ENCODE results near the gene VPS13A. TPM values are rescaled to one million over a fixed set of nuclear protein-coding genes. Genes with fewer than 3 reads are reported as not detected.

VPS13A gene
- total RNA-seq, 1 donor from 2014 or later, result 66.8 TPM

GRCh38 chr9:77152289-77152688, 25.0 kb upstream of the VPS13A start:
- H3K4me1 Mint-ChIP-seq, result no peaks in the 10 kb centered on the region
- no peaks in the 10 kb centered on the region for H3K36me3 Mint-ChIP-seq
- H3K27me3 Mint-ChIP-seq (ENCODE audit: insufficient read depth, low read depth), result peaks cover 6% of the 10 kb centered on the region
- Histone ChIP-seq H3K27ac (no peak overlapping the region), H3K9ac (no peak overlapping the region), H3K27me3 (no peaks in the 10 kb centered on the region), H3K9me3 (ENCODE audit: low read depth) (no peaks in the 10 kb centered on the region), H3F3A (ENCODE audit: low read depth) (no peaks in the 10 kb centered on the region), H3K4me3 (no peak overlapping the region), H3K4me2 (no peak overlapping the region), H3K4me1 (no peaks in the 10 kb centered on the region), H4K20me1 (ENCODE audit: low read depth) (no peaks in the 10 kb centered on the region), H2AFZ (replicated peaks) (no peak overlapping the region), H3K79me2 (ENCODE audit: low read depth) (no peaks in the 10 kb centered on the region), H3K36me3 (no peaks in the 10 kb centered on the region)
- no peak overlapping the region for H3K4me3 Mint-ChIP-seq
- TF ChIP-seq CTCF (IDR thresholded peaks at IDR 0.05) (no peak), EZH2phosphoT487 (IDR thresholded peaks at IDR 0.05) (no peak), EZH2 (IDR thresholded peaks at IDR 0.05) (no peak)
- no peak for DNase-seq (ENCODE audit: low spot score)
- no peaks in the 10 kb centered on the region for H3K9me3 Mint-ChIP-seq
- no peak overlapping the region for H3K27ac Mint-ChIP-seq

GRCh38 chr9:77156646-77157371, 20.5 kb upstream of the VPS13A start:
- H3K9me3 ChIP-seq (ENCODE audit: low read depth), result no peaks in the 10 kb centered on the region
- H3K4me1 ChIP-seq, result no peaks in the 10 kb centered on the region
- TF ChIP-seq EZH2 (IDR thresholded peaks at IDR 0.05) (no peak), CTCF (IDR thresholded peaks at IDR 0.05) (no peak), EZH2phosphoT487 (IDR thresholded peaks at IDR 0.05) (no peak)
- H3K36me3 Mint-ChIP-seq, result no peaks in the 10 kb centered on the region
- H3K27ac ChIP-seq, result no peak overlapping the region
- H4K20me1 ChIP-seq (ENCODE audit: low read depth), result no peaks in the 10 kb centered on the region
- H3K4me2 ChIP-seq, result no peak overlapping the region
- H3K27me3 Mint-ChIP-seq (ENCODE audit: insufficient read depth, low read depth), result peaks cover 6% of the 10 kb centered on the region
- H3K27ac Mint-ChIP-seq, result no peak overlapping the region
- H3K4me3 ChIP-seq, result no peak overlapping the region
- no peaks in the 10 kb centered on the region for H3F3A ChIP-seq (ENCODE audit: low read depth)
- no peak overlapping the region for H3K4me3 Mint-ChIP-seq
- no peaks in the 10 kb centered on the region for H3K4me1 Mint-ChIP-seq
- no peaks in the 10 kb centered on the region for H3K36me3 ChIP-seq
- H2AFZ ChIP-seq (replicated peaks), result no peak overlapping the region
- no peak for DNase-seq (ENCODE audit: low spot score)
- H3K27me3 ChIP-seq, result no peaks in the 10 kb centered on the region
- no peak overlapping the region for H3K9ac ChIP-seq
- no peaks in the 10 kb centered on the region for H3K79me2 ChIP-seq (ENCODE audit: low read depth)
- no peaks in the 10 kb centered on the region for H3K9me3 Mint-ChIP-seq

GRCh38 chr9:77158772-77159513, 18.4 kb upstream of the VPS13A start:
- no peak for TF ChIP-seq EZH2 (IDR thresholded peaks at IDR 0.05)
- no peak for TF ChIP-seq EZH2phosphoT487 (IDR thresholded peaks at IDR 0.05)
- TF ChIP-seq CTCF (IDR thresholded peaks at IDR 0.05), result no peak
- H3K4me3 Mint-ChIP-seq, result no peak overlapping the region
- Histone ChIP-seq H3K9ac (no peak overlapping the region), H3K9me3 (ENCODE audit: low read depth) (no peaks in the 10 kb centered on the region), H3K4me2 (no peak overlapping the region), H4K20me1 (ENCODE audit: low read depth) (no peaks in the 10 kb centered on the region), H2AFZ (replicated peaks) (no peak overlapping the region), H3K79me2 (ENCODE audit: low read depth) (no peaks in the 10 kb centered on the region), H3K27me3 (no peaks in the 10 kb centered on the region), H3K4me1 (no peaks in the 10 kb centered on the region), H3F3A (ENCODE audit: low read depth) (no peaks in the 10 kb centered on the region), H3K27ac (no peak overlapping the region), H3K4me3 (no peak overlapping the region), H3K36me3 (no peaks in the 10 kb centered on the region)
- no peak for DNase-seq (ENCODE audit: low spot score)
- H3K36me3 Mint-ChIP-seq, result no peaks in the 10 kb centered on the region
- no peak overlapping the region for H3K27ac Mint-ChIP-seq
- no peaks in the 10 kb centered on the region for H3K9me3 Mint-ChIP-seq
- H3K4me1 Mint-ChIP-seq, result no peaks in the 10 kb centered on the region
- peaks cover 6% of the 10 kb centered on the region for H3K27me3 Mint-ChIP-seq (ENCODE audit: insufficient read depth, low read depth)

Measured in neural progenitor cell (in vitro differentiated cells).